ENCODE measurements around the gene CATSPERE.
A peak's percentile ranks its signal among the peaks of the same experiment; 100 is the strongest.
"Not testable (repeated sequence)": the region's sequence is repeated elsewhere in the genome, so short reads cannot be mapped to it uniquely, and the experiment has no call there.

Gene CATSPERE

DNA sequence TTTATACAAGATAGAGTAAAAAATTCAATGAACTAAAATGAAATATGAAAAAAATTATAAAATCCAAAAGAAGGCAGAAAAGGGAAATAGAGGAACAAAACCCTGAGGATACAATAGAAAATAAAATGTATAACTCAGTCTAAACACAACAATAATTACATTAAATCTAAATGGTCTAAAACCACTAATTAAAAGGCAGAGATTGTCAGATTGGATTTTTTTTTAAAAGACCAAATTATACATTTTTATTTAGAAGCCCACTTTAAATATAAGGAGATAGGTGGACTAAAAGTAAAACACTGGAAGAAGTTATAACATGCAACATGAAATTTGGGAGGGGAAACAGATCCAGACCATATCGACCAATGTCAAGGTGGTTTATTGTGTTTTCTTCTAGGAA is 95.2 kb downstream of the CATSPERE start:
- CTCF ChIA-PET = no interaction called here
- no peak for DNase-seq (ENCODE audit: low spot score)
- TF ChIP-seq, protein P1, sequence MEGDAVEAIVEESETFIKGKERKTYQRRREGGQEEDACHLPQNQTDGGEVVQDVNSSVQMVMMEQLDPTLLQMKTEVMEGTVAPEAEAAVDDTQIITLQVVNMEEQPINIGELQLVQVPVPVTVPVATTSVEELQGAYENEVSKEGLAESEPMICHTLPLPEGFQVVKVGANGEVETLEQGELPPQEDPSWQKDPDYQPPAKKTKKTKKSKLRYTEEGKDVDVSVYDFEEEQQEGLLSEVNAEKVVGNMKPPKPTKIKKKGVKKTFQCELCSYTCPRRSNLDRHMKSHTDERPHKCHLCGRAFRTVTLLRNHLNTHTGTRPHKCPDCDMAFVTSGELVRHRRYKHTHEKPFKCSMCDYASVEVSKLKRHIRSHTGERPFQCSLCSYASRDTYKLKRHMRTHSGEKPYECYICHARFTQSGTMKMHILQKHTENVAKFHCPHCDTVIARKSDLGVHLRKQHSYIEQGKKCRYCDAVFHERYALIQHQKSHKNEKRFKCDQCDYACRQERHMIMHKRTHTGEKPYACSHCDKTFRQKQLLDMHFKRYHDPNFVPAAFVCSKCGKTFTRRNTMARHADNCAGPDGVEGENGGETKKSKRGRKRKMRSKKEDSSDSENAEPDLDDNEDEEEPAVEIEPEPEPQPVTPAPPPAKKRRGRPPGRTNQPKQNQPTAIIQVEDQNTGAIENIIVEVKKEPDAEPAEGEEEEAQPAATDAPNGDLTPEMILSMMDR (conservative IDR thresholded peaks at IDR 0.05; ENCODE audit: low read depth) = no peak
- no peak overlapping the region for H3K27ac ChIP-seq
- POLR2A ChIA-PET (ENCODE audit: low non-redundant PET) = no interaction called here

DNA sequence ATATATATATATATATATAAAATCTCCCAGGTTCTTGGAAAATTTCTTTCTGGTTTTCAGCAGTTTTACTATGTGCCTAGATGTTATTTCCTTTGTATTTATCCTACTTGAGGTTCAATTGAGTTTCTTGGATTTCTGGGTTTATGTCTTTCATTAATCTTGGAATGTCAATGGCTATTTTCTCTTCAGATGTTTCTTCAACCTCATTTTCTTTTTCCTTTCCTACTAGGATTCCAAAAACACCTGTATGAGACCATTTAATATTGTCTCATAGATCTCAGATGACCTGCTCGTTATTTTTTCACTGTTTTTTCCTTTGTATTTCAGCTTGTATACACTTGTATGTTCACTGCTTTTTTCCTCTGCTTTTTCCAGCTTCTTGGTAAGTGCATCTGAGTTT is 96.5 kb downstream of the CATSPERE start:
- TF ChIP-seq, protein P1 (conservative IDR thresholded peaks at IDR 0.05; ENCODE audit: low read depth) = no peak
- POLR2A ChIA-PET (ENCODE audit: low non-redundant PET) = no interaction called here
- no peak for DNase-seq (ENCODE audit: low spot score)
- H3K27ac ChIP-seq = no peak overlapping the region
- CTCF ChIA-PET = no interaction called here

DNA sequence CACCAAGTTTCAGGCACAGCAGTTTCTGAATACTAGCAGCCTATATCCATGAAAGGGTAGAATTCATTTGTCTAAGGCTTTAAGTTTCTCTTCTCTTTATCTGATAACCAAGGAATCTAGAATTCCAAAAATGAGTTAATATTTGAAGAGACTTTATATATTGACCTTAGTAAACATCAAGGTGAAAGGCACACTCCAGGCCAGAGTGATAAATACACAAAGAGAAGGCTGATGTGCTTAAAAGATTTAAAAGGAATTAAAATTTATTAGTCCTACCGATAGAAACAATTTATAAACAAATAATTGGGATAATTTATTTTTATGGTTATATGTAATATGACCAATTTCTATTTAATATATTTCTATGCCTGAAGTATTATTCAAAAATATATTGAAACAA is 98.5 kb downstream of the CATSPERE start:
- ChIA-PET CTCF (interaction anchor here (0.5 kb wide), 1 partner anchor 23 kb away, joined by 3 read pairs; no protein-coding TSS in a partner anchor), POLR2A (ENCODE audit: low non-redundant PET) (no interaction called here)
- no peak for DNase-seq (ENCODE audit: low spot score)
- H3K27ac ChIP-seq = no peak overlapping the region
- TF ChIP-seq, protein P1 (conservative IDR thresholded peaks at IDR 0.05; ENCODE audit: low read depth) = no peak

DNA sequence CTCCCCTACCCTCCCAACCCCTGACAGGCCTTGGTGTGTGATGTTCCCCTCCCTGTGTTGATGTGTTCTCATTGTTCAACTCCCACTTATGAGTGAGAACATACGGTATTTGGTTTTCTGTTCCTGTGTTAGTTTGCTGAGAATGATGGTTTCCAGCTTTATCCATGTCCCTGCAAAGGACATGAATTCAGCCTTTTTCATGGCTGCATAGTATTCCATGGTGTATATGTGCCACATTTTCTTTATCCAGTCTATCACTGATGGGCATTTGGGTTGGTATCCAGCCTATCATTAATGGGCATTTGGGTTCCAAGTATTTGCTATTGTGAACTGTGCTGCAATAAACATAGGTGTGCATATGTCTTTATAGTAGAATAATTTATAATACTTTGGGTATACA is 101.8 kb downstream of the CATSPERE start:
- H3K27ac ChIP-seq; DNase-seq (ENCODE audit: low spot score); POLR2A ChIA-PET (ENCODE audit: low non-redundant PET): not testable (repeated sequence)
- CTCF ChIA-PET = interaction anchor here (0.6 kb wide), 1 partner anchor 40 kb away, joined by 5 read pairs; no protein-coding TSS in a partner anchor

DNA sequence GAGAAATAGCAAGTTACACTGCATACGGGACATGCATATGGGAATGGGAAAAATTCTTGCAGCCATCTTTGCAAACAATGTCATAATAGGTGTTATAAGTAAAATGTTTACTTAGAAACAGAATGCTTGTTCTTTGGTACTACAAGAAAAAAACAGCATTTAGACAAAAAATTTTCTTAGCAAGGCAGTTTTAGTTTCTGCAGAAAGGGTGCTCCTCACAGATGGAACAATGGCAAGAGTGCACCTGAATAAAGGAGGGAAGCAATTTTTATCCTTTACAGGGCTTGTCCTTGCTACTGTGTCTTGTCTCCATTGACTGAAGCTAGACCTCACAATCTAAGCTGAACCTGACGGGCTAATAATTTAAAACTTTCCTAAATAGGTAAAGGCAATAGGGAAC is 112.7 kb downstream of the CATSPERE start:
- H3K27ac ChIP-seq = no peak overlapping the region
- DNase-seq (ENCODE audit: low spot score) = no peak
- TF ChIP-seq, protein P1 (conservative IDR thresholded peaks at IDR 0.05; ENCODE audit: low read depth) = no peak
- ChIA-PET CTCF (no interaction called here), POLR2A (ENCODE audit: low non-redundant PET) (no interaction called here)

DNA sequence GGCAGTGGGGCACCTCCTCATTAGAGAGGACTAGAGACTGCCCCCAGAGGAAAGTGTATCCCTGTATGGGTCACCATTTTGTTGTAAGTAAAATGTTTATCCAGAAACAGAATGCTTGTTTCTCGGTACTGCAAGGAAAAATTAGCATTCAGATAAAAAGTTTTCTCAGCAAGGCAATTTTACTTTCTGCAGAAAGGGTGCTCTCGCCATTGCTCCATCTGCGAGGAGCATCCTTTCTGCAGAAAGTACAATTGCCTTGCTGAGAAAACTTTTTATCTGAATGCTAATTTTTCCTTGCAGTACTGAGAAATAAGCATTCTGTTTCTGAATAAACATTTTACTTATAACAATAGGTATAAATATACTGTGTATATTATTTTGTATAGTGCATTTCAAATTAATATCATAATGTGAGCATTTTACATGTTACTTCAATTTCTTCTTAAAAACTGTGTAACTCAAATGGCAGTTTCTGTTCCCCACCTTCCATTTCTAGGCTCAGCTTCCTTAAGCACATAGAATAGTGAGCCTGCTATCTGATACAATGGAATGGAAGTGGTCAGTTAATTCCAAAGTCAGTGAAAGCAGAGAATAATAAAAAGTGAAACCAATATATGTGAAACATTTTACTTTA is 115.3 kb downstream of the CATSPERE start:
- ChIA-PET POLR2A (ENCODE audit: low non-redundant PET) (no interaction called here), CTCF (no interaction called here)
- TF ChIP-seq, protein P1 (conservative IDR thresholded peaks at IDR 0.05; ENCODE audit: low read depth) = no peak
- DNase-seq (ENCODE audit: low spot score) = no peak
- no peak overlapping the region for H3K27ac ChIP-seq

DNA sequence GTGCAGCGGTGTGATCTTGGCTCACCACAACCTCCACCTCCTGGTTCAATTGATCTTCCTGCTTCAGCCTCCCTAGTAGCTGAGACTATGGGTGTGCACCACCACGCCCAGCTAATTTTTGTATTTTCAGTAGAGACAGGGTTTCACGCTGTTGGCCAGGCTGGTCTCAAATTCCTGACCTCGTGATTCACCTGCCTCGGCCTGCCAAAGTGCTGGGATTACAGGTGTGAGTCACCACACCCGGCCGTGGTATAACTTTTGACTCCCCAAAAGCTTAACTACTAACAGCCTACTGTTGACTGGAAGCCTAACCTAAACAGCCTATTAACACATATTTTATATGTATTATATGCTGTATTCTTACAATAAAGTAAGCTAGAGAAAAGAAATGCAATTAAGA is 117.1 kb downstream of the CATSPERE start:
- peak overlapping the region; percentile 45; the same call in 1 of the 2 replicates for H3K27ac ChIP-seq
- POLR2A ChIA-PET (ENCODE audit: low non-redundant PET); DNase-seq (ENCODE audit: low spot score); CTCF ChIA-PET: not testable (repeated sequence)

Data from RWPE1 (cell line).